Peyer's patch (tissue), 4 donors: ENCODE results near the gene EXOSC2. TPM values are rescaled to one million over a fixed set of nuclear protein-coding genes. Genes with fewer than 3 reads are reported as not detected.

Source experiments
- DNase-seq, 3 donors: peaks; one replicate each; pipeline ENCODE4 v3.0.0-alpha.2; 2017 to 2019
- H3K27ac ChIP-seq, 4 donors: fragments of 200-600 bp; sonication (generic); one replicate each; pipeline ENCODE4 v1.5.1; 2016 to 2019
- H3K27me3 ChIP-seq, 2 donors: fragments of 200-600 bp; sonication (generic); one replicate each; pipeline ENCODE4 v1.5.1; 2019
- H3K36me3 ChIP-seq, 3 donors: fragments of 200-600 bp; sonication (generic); one replicate each; pipeline ENCODE4 v1.5.1; 2016 to 2019
- H3K4me1 ChIP-seq, 4 donors: fragments of 200-600 bp; sonication (generic); one replicate each; pipeline ENCODE4 v1.5.1; 2016 to 2019
- H3K4me3 ChIP-seq, 4 donors: fragments of 200-600 bp; sonication (generic); 1 replicate in 3 of 4; 2 replicates in 1 of 4; pipeline ENCODE4 v1.5.1; 2016 to 2019; ENCODE audit warnings: mild to moderate bottlenecking in 1 of 4
- H3K9me3 ChIP-seq, 4 donors: fragments of 200-600 bp; sonication (generic); one replicate each; pipeline ENCODE4 v1.5.1; 2016 to 2019; ENCODE audit warnings: mild to moderate bottlenecking in 1 of 4
- POLR2A ChIP-seq, 2 donors: fragments of 450-650 bp; IDR thresholded peaks; one replicate each; pipeline ENCODE4 v1.5.1; 2017; ENCODE audit warnings: antibody characterized with exemption in 2 of 2, mild to moderate bottlenecking in 2 of 2, moderate library complexity in 2 of 2
- total RNA-seq, 4 donors: library from RNA; depleted of rRNA; stranded (reverse); fragments of >200 nt; gene quantifications; one replicate each; pipeline ENCODE4 v1.1.0, GENCODE V29; 2016
- TF ChIP-seq, protein P1 (sequence below), 6 experiments: fragments of 450-650 bp in 4 of 6; fragments of 200-600 bp in 2 of 6; sonication (generic) in 1 of 6; IDR thresholded peaks; one replicate each; pipeline ENCODE4 v1.5.1; 2017 to 2019; ENCODE audit warnings: antibody characterized with exemption in 6 of 6, mild to moderate bottlenecking in 3 of 6, moderate library complexity in 1 of 6

Gene EXOSC2
- total RNA-seq, 4 donors from 2014 or later, result 19.1 to 33.8 (median 20.8) TPM

DNA sequence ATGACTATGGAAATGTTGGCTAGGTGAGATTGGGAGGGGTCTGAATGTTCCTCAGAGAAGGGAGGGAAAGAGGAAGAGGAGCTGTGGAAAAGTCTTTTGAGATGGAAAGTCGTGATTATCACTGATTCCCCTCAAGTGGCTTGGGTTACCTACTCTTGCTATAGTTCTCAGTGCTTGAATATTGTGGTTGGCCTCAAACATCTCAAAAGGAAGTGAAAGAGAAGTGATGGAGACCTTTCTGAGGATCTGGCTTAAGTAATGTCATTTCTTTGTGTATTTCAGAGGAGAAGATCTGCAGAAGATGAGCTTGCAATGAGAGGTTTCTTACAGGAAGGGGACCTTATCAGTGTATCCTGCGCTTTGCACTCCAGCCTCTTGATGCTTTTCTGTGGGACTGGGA lies 5.5 kb downstream of the EXOSC2 start:
- H3K27me3 ChIP-seq, result no peaks in the 10 kb centered on the region
- TF ChIP-seq POLR2A (IDR thresholded peaks at IDR 0.05), result no peak
- TF ChIP-seq, protein P1, sequence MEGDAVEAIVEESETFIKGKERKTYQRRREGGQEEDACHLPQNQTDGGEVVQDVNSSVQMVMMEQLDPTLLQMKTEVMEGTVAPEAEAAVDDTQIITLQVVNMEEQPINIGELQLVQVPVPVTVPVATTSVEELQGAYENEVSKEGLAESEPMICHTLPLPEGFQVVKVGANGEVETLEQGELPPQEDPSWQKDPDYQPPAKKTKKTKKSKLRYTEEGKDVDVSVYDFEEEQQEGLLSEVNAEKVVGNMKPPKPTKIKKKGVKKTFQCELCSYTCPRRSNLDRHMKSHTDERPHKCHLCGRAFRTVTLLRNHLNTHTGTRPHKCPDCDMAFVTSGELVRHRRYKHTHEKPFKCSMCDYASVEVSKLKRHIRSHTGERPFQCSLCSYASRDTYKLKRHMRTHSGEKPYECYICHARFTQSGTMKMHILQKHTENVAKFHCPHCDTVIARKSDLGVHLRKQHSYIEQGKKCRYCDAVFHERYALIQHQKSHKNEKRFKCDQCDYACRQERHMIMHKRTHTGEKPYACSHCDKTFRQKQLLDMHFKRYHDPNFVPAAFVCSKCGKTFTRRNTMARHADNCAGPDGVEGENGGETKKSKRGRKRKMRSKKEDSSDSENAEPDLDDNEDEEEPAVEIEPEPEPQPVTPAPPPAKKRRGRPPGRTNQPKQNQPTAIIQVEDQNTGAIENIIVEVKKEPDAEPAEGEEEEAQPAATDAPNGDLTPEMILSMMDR (IDR thresholded peaks at IDR 0.05), result no peak
- peaks cover 0 to 14% (median 3%) of the 10 kb centered on the region in 4 donors for H3K4me1 ChIP-seq
- peaks cover 0 to 58% (median 0%) of the 10 kb centered on the region in 3 donors for H3K36me3 ChIP-seq
- H3K27ac ChIP-seq, result no peak overlapping the region
- DNase-seq, result no peak
- no peak overlapping the region for H3K4me3 ChIP-seq
- no peaks in the 10 kb centered on the region for H3K9me3 ChIP-seq

DNA sequence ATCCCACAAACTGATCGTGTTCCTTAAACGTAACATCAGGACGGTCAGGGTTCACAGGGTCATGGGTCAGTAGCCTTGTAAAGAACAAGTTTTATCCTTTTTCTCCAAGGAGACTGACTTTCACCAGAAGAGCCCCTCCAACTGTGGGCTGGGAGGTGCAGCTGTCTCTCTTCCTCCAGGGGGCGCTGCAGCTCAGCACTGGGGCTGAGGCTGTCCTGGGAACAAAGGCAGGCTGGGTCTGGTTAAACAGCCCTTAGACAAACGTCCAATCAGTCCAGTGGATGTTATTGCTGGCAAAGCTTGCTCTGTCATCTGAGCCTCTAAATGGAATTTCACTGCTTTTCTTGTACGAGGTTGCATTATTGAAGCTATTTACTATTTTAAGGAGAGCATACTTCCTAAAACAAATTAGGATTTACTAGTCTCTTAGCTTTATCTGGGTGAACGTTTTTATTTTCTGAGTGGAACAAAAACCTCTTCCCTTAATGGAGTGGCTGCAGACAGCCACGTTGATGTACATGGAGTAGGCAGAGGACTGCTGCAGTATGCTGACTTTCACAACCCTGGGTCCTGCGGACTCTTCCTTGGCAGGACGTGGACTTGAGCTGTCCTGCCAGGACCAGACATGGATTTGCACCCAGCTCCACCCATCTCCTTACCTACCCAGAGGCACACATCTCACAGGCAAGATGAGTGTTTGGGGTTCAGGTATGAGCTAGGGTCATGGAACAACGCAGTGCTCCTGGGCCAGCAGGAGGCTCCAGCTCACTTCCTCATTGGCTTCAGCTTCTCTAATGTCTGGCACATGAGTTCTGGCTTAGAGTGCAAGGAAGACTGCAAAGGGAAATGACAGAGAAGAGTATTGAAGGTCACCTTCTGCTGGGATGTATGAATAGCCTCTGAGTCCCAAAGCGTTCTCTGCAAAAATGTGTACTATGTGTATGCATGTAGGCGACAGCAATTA lies 7.8 kb downstream of the EXOSC2 start:
- Histone ChIP-seq H3K4me1 (no peaks in the 10 kb centered on the region), H3K36me3 (peaks cover 0 to 62% (median 0%) of the 10 kb centered on the region in 3 donors), H3K27ac (no peak overlapping the region), H3K9me3 (no peaks in the 10 kb centered on the region), H3K27me3 (no peaks in the 10 kb centered on the region), H3K4me3 (no peak overlapping the region)
- TF ChIP-seq, protein P1 (IDR thresholded peaks at IDR 0.05), result peak; percentile 64 to 88 (median 84)
- TF ChIP-seq POLR2A (IDR thresholded peaks at IDR 0.05), result no peak
- peak; percentile 56 to 86 (median 78) for DNase-seq

DNA sequence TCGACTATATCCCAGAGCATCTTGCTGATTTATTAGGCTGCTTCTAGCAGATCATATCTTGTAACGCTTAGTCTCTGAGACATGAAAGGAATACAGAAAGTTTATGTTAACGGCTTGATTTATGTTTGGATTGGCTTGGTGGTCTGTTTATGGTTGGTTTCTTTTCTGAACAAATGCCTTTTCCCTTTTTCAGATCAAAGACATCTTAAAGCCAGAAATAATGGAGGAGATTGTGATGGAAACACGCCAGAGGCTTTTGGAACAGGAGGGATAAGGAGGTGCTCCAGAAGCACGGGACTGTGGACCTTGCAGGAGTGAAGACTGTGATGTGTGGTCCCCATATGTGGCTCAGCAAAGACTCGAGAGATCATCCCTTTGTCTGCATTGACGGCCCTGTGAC lies 9.9 kb downstream of the EXOSC2 start:
- peaks cover 0 to 45% (median 0%) of the 10 kb centered on the region in 3 donors for H3K36me3 ChIP-seq
- H3K9me3 ChIP-seq, result no peaks in the 10 kb centered on the region
- H3K27ac ChIP-seq, result no peak overlapping the region
- no peaks in the 10 kb centered on the region for H3K4me1 ChIP-seq
- DNase-seq, result peak in 1 of 3 donors; percentile 30
- H3K27me3 ChIP-seq, result no peaks in the 10 kb centered on the region
- no peak overlapping the region for H3K4me3 ChIP-seq
- TF ChIP-seq POLR2A (IDR thresholded peaks at IDR 0.05), result no peak
- TF ChIP-seq, protein P1 (IDR thresholded peaks at IDR 0.05), result no peak

DNA sequence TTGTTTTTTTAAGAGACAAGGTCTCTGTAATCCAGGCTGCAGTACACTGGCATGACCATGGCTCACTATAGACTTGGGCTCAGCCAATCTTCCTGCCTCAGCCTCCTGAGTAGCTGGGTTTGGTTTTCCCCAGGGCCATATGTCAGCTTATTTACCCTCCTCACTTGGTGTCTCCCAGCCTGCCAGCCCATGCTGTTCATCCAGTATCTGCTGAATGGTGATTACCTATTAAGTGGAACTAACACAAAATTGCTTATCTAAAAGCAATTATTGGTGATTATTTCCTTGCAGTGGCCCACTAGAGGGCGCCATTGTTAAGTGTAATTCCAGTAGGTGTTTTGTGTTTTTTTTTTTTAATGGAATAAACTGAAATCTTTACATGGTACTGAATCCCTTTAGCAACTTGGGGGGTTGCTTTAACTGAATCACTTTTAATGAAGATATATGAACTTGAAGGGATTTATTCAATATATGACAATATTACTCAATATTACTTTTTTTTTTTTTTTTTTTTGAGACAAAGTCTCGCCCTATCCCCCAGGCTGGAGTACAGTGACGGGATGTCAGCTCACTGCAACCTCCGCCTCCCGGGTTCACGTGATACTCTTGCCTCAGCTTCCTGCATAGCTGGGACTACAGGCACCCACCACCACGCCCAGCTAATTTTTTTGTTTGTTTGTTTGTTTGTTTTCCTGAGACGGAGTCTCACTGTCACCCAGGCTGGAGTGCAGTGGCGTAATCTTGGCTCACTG lies 13.8 kb downstream of the EXOSC2 start:
- TF ChIP-seq, protein P1 (IDR thresholded peaks at IDR 0.05), result peak; percentile 57 to 84 (median 79)
- no peak for TF ChIP-seq POLR2A (IDR thresholded peaks at IDR 0.05)
- H3K36me3 ChIP-seq, result peaks cover 0 to 20% (median 0%) of the 10 kb centered on the region in 3 donors
- no peaks in the 10 kb centered on the region for H3K4me1 ChIP-seq
- H3K27me3 ChIP-seq, result no peaks in the 10 kb centered on the region
- no peak overlapping the region for H3K4me3 ChIP-seq
- DNase-seq, result peak; percentile 63 to 90 (median 68)
- H3K27ac ChIP-seq, result no peak overlapping the region
- H3K9me3 ChIP-seq, result no peaks in the 10 kb centered on the region

DNA sequence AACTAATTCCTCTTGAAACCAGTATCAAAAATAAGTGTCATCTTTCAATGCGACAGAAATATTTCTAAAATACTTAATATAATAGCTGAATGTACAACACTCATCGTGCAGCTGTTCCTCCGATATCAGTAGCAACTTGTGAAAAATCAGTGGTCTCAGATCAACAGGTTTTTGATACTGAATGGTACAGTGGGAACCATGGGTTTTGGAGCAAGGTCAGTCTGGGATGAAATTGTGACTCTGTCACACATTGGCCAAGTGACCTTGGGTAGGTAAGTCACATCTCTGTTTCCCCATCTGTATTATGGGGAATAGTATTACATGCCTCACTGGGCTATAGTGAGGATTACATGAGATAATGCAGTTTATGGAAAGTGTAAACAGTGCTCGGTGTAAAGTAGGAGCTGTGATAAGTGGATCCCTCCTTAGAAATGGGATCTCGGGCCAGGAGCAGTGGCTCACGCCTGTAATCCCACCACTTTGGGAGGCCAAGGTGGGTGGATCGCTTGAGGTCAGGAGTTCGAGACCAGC lies 17.3 kb downstream of the EXOSC2 start:
- Histone ChIP-seq H3K27ac (no peak overlapping the region), H3K27me3 (no peaks in the 10 kb centered on the region), H3K4me3 (no peak overlapping the region), H3K4me1 (peaks cover 0 to 16% (median 3%) of the 10 kb centered on the region in 4 donors), H3K36me3 (no peaks in the 10 kb centered on the region), H3K9me3 (no peaks in the 10 kb centered on the region)
- DNase-seq, result peak in 1 of 3 donors; percentile 33
- TF ChIP-seq POLR2A (IDR thresholded peaks at IDR 0.05), result no peak
- TF ChIP-seq, protein P1 (IDR thresholded peaks at IDR 0.05), result no peak
